Inferior parietal cortex (tissue), 1 donor: Measurements from ENCODE around the gene AVP.

Experiments used
- DNase-seq: peaks from one replicate; pipeline ENCODE4 v3.0.0-alpha.2; 2016; ENCODE audit errors: extremely low spot score

AVP gene

GRCh38 chr20:3109350-3110302 is 25.1 kb upstream of the AVP start:
- DNase-seq = no peak

- no peak for DNase-seq
These were observed 23.0 kb upstream of the AVP start for GRCh38 chr20:3107464-3108025.

- DNase-seq = no peak
These were observed 22.3 kb upstream of the AVP start for GRCh38 chr20:3106658-3107463.

- no peak for DNase-seq
These were observed 21.7 kb upstream of the AVP start for GRCh38 chr20:3106185-3106584.

GRCh38 chr20:3105256-3106137 is 21.0 kb upstream of the AVP start:
- no peak for DNase-seq

- DNase-seq = no peak
These were observed 19.0 kb upstream of the AVP start for GRCh38 chr20:3103369-3104032.

DNA sequence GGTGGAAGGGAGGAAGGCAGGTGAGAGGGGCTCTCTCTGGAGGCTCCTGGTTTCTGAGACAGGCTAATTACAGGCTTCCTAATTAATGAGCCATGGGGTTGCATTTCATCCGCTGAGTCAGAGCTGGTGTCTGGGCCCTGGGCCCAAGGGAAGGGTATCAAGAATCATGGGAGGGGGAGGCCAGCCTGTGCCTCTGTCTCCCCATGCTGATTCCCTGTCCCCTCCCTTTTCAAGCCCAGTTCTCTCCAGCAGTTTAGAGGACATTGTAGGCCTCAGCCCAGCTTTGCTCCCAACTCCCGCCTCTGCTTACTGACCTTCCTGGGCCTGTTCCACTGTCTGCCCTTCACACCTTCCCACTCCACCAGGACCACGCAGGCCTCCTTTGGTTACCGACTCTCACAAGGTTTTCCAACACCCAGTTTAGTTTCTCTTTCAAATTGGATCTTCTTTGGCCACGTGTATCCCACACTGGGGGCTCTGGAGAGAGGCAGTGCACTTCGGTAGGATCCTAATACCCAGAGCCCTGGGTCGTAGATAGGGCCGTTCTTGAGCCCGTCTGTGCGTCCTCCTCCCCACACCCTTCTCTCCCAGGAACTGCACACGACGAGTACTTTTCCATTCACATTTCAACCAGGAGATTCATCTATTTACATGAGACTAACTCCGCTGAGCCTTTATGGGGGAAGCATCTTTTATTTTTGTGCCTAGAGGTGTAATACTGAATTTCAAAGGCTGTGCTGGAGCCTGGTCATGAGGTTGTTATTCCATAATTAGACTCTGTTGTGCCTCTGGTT is 18.2 kb upstream of the AVP start:
- peak; percentile 57 for DNase-seq

GRCh38 chr20:3101737-3102574 is 17.4 kb upstream of the AVP start:
- DNase-seq = no peak

DNA sequence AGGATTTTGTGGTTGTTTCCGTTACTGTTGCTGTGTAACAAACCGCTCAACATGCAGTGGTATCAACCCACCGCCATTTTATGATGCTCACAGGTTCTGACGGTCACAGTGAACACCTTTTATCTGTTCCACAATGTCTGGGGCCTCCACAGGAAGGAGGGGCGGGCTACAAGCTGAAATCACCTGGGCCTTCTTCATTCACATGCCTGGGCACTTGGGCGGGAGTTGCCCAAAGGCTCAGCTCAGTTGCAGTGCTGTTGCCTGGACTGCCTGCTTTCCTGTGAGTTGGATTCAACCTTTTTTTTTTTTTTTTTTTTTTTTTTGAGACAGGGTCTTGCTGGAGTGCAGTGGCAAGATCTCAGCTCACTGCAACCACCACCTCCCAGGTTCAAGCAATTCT is 16.7 kb upstream of the AVP start:
- no peak for DNase-seq

DNA sequence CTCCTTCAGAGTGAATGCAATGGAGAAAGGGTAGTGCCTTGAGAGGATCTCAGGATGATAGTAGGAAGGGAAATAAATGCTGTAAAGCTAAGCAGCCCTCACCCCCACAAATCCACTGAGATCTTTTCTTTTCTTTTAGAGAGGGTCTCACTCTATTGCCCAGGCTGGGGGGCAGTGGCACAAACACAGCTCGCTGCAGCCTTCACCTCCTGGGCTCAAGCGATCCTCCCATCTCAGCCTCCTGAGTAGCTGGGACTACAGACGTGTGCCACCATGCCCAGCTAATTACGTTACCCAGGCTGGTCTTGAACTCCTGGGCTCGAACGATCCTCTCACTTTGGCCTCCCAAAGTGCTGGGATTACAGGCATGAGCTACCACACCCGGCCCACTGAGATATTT is 16.0 kb upstream of the AVP start:
- no peak for DNase-seq

- no peak for DNase-seq
These were observed 10.5 kb upstream of the AVP start for GRCh38 chr20:3094848-3095629.

GRCh38 chr20:3093861-3094361 is 9.4 kb upstream of the AVP start:
- no peak for DNase-seq

GRCh38 chr20:3092611-3093379 is 8.3 kb upstream of the AVP start:
- DNase-seq = no peak

DNA sequence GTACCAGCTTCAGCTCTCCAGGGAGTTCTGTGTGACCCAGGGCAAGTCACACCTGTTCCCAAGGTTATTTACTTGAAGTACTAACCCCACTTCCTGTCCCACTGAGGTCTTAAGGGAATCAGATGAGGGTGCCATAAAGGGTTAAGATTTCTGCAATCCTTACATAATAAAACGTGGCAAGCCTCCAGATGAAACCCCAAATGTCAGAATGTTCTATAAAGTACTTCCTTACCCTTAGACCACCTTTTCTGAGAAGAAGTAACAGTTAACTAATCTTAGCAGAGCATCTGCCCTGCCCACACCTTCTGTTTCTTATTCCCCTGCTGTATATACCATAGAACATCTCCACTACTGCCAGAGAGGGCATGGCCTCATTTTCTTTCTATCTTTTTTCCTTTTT is 6.0 kb upstream of the AVP start:
- no peak for DNase-seq

- DNase-seq = no peak
These were observed 3.5 kb upstream of the AVP start for GRCh38 chr20:3088031-3088430.

DNA sequence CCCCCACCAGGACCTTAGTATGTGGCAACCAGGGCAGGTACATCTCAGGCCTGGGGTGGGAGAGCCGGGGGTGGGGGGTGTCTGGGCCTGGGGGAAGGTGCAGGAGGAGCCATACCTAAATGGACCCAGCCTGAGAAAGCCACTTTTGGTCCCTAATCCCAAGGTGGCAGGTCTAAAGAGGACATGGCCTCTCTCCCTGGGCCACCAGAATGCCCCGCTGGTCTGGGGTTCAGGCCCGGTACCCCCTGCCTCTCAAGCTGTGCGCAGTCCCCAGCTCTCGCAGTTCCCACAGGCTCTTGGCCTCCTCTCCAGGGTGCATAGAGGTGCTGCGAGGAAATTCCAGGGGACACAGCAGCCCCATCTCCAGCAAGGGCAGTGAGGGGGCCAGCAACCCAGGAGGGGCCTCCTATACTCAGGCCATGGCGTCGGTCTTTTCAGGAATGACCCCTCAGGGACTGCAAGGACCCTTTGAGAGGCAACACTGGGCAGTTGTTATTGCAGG is 1.1 kb upstream of the AVP start:
- DNase-seq = no peak

DNA sequence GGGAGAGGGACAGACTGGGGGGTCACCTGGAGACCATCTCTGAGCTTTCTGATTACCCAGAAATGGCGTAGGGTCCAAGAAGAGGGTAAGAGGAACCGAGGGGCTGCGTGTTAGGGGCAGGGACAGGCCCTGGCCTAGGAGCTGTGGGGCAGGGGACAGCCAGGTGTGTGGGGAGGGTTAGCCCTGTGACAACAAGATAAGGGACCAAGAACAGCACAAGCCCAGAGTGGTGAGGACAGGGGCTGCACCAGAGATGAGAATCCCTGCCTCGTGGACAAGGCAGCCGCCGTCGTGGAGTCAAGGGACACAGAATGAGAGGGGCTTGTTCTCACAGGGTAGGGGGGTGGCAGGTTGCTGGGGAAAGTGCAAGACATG is 449 bp upstream of the AVP start:
- DNase-seq = no peak
